ENCODE results near the gene PLEKHA1. TPM values are rescaled to one million over a fixed set of nuclear protein-coding genes. Genes with fewer than 3 reads are reported as not detected.

Gene PLEKHA1
- total RNA-seq (2014; rRNA removed; shearing (Covaris generic)) = 10.0 and 15.8 TPM in 2 replicates

DNA sequence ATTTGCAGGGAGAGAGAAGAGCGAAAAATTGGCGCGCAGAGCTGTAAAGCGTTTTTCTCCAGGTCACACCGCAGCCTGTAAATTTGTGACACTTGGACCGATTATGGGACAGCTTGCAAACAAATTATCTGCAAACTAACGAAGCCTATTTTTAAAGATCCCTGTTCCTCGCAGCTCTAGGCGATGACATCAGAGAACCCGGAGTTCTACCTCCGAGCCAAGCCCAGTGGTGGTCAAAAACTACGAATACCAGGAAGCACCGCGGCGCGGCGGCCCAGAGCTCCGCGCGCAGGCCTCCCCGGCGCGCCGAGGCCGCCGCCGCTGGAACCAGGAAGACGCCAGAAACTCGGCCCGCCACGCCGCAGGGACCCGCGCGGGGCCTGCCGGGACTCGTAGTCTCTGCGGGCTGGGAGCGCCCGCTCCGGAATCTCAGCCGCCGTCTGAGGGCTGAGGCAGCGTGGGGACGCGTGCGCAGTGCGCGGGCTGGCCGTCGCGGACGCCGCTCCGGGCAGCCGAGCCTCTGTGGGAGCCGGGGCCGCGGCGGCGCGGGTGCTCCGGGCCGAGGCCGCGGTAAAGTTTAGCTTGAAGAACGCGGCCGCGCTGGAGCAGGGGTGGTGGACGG, at the start of gene PLEKHA1:
Gene PLEKHA1, plus strand, starts transcription at position 472 of the 622 bp plus-strand sequence. CDS start 18,493 bp downstream, outside the sequence.
- peak; percentile 91 for DNase-seq (ENCODE audit: low read depth)

DNA sequence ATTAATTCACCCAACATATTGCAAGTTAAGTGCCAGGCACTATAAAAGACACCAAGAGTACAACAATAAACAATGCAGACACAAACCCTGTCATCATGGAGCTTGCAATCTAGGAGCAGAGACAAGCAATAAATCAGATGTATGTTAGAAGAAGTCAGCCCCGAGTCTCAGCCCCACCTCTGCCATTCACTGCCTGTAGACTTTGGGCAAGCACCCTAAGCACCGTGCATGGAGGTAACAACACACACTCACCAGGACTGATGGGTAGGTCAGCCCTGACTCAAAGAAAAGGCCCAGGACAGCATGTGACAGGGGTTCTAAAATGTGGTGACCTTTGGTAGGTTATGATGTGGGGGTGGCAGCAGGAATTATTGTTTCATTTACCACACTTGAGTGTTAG, 49.3 kb upstream of the PLEKHA1 start:
- no peak for DNase-seq (ENCODE audit: low read depth)

DNA sequence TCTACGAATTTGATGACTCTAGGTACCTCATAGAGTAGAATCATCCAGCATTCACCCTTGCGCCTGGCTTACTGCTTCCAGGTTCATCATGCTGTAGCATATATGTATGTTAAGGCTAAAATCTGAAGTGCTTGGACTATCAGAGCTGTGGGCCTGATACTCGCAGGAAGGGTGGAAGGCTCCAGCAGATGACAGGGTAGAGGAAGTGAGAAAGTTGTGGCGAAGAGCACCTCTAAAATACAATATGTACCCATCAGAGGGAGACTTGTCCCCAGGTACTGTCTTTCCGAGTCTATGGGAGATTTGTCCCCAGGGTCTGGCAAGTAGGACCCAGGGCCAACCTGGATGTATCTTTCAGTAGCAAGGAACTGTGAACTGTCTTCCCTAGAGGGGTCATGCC, 48.1 kb upstream of the PLEKHA1 start:
- no peak for DNase-seq (ENCODE audit: low read depth)

DNA sequence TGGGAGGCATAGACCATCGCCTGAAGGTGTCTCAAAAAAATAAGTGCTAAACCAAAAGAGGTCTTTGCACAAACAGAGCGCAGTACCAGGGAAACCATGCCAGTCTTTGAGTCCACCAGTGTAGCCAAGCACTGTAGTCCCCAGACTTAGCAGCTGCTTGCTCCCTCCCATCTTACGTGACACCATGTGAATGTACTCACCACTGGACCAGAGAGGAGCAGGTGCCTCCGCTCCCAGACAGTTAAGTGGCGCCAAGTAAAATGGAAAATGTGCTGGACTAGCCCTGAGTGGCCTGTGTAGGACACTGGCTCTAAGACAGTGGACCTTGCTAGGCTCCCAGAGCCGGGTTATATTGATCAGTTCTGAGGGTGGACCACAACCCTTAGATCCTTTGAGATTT, 47.7 kb upstream of the PLEKHA1 start:
- no peak for DNase-seq (ENCODE audit: low read depth)

DNA sequence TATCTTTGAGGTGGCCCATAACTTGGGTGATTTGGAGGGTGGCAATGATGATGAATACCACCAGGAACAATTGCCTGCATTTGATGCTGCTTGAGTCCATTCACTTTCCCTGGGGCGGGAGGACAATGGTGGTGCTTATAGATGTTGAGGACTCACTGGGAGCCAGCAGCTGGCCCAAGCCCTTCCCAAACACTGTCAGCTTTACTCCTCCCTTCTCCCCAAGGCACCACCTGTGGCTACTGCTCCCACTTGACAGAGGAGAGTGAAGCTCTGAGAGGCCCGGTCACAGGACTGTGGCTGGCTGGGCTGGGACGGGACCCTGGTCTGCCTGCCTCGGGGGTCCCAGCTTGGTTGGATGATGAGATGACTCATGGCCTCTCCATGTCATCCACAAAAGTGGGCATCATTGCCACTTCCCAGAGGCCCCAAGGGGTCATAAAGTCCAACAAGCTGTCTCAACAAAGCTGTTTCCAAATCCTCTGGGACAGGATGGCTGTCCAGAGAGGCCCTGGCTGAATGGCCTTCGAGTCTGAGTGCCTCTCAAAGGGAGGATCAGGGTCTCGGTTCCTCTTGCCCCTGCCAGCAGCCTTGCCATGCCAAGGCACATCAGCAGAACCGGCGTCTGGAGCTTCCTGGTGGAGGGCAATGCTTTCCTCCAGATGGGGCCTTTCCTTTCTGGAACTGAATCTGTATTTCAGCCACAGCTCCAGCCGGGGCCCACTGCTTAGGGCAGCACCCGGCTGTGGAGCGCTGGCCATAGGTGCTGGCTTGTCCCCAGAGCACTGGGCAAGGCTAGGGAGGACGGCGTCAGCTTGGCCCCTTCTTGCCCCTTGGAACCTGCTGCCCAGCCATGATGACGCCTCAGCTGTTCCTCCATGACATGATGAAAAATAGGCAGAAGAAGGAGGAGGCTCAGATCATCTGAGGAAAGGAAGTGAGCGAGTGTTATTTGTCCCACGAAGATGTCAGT, 47.0 kb upstream of the PLEKHA1 start:
- no peak for DNase-seq (ENCODE audit: low read depth)

DNA sequence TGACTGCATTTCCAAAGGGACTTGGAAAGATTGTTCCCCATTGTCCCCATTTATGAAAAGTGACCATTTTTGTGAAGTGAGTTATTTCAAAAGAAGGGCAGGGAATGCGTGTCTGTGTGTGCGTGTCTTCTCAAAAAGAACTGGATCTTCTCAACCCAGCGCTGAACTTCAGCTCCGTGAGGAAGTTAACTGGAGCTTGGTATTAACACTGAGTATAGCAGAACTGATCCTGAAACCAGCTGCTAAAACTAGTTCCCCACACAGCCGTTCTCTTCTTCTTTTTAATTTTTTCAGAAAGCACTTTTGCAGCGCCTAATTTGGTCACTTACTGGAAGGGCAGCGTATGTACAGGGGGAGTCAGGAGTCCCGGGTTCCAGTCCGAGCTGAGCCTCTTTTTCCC, 45.8 kb upstream of the PLEKHA1 start:
- no peak for DNase-seq (ENCODE audit: low read depth)

DNA sequence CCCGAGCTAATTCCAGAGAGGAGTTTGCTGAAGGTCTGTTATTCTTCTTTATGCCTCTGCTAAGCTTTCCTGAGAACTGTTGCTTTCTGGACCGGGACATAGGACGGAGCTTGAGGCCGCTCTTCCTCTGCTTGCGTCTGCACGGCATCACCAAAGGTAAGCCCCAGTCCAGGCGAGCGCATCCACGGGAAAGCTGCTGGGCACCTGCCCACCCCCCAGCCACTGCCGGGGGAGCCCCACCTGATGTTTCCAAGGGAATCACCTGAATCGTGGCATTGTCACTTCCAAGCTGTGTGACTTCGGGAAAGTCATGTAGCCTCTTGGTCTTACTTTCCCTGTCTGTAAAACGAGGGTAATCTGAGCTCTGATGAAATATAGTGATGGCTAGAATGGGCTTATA, 45.1 kb upstream of the PLEKHA1 start:
- no peak for DNase-seq (ENCODE audit: low read depth)

DNA sequence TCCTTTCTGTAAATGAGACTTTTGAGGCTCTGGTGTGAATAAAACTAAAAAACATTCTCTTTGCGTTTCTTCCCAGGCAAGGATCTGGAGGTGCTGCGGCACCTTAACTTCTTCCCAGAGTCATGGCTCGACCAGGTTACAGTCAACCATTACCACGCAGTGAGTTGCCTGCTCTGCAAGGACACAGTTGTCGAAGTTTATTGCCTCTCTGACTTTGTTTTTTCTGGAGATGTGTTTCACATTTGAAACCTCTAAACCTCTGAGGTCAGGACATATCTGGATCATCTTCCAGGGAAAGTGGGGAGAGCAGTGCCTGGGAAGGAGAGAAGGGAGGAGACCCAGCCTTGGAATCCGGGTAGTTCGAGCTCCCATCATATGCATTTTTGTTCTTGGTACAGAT, 43.4 kb upstream of the PLEKHA1 start:
- no peak for DNase-seq (ENCODE audit: low read depth)

DNA sequence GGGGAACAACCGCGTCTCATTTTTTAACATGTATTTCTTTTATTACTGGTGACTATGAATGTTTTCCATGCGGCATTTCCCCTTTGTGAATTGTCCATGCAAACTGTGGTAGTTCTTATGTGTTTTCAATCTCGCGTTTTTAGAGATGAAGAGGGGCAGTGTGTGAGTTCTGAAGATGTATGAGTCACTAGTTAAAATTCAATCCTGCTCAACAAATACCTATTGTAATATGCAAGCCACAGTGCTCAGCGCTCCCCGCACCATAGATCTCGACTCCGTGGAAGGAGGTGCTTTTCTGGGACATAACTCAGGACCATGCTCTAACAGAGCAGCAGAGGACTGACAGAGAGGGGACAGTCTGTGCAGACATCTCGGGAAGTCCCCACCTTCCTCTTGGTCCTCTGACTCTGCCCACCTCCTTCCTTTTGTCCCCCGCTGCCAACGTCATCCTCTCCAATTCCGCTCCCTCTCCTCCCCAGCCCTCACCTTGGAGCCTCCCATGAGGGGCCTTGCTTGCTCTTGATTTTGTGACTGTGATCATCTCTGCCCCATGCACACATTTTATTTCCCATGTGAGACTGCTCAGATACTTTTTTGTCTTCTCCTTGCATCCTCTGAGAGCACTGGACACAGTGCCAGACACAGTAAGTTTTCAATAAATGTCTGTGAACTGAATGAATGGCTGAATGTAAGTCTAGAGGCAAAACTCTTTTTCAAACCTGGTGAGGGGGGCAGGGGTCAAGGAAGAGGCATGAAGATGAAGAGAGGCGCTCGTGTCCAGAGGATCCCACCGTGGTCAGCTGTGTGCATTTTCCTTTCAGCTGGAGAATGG, 42.7 kb upstream of the PLEKHA1 start:
- DNase-seq (ENCODE audit: low read depth) = peak; percentile 61

DNA sequence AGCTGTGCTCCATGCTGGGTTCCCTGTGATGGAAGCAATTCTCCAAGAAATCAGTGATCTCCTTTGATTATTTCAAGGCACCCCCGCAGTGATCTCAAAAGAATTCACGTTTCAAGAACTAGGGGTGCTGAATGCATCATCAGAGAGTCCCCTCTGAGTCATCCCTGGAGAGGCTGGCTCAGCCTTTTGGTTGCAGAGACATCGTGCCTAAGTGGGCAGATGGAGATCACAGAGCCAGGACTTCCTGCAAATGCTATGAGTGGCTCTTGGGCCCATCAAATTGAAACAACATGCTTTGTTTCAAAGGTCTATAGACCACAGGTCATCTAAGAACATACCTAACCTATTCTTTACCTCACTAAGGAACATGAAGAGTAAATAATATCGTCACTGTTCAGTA, 41.5 kb upstream of the PLEKHA1 start:
- DNase-seq (ENCODE audit: low read depth) = peak; percentile 12

DNA sequence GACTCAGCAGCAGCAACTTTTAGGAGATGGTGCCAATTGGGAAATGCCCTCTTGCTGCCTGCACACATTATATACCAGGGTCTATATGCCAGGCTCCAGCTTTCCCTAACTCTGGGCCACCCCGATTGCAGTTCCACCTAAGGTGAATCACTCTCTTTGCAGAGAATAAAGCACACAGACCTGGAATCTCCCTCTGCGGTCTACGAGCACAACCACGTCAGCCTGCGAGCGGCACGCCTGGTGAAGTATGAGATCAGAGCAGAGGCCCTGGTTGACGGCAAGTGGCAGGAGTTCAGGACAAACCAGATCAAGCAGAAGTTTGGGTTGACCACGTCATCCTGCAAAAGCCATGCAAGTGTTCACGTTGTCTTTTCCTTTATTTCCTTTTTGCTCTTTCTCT, 38.2 kb upstream of the PLEKHA1 start:
- DNase-seq (ENCODE audit: low read depth) = no peak

DNA sequence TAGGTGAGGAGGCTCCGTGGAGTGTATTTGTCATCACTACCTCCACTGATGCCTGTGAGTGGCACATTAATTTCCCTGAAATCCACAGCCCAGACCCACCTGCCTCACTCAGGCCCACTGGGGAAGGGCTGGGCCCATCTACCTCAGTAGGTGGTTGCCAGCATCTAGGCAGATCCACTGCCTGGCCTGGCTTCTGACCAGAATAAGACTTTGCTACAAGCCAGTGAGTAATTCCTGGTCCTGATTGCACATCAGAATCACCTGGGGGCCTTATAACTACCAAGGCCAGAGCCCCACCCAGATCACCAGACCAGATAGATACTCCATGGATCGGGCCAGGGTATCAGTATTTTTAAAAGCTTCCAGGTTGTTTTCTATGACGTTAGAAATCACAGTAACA, 37.5 kb upstream of the PLEKHA1 start:
- DNase-seq (ENCODE audit: low read depth) = no peak

DNA sequence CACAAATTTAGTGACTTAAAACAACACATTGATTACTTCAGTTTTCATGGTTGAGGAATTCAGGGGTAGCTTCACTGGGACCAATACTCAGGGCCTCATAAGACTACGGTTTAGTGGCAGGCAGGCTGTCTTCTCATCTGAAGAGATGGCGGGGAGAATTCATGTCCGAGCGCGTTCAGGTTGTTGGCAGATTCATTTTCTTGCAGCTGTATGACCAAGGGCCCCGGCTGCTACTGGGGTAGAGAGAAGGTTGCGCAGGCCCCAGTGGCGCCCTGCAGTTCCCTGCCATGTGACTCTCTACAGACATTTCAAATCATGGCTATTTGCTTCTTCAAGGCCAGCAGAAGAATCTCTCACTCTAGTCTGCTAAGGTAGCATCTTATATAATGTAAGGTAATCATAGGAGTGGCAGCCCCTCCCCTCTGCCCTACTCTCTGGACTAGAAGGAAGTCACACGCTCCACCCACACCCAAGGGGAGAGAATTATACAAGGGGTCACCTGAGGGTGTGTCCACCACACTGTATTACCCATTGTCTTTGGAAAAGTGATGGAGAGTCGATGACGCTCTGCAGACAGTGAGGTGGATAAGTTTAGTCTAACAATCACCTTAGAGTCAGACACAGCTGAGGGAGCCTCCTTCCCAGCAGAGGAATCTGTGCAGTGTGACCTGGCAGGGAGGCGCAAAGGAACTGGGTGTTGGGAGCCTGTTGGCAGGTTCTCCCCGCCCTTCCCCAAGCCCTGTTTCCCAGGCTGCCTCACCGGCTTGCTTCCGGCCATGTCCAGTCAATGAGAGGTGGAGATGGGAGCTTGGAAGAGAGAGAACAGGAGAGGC, 35.7 kb upstream of the PLEKHA1 start:
- DNase-seq (ENCODE audit: low read depth) = no peak

DNA sequence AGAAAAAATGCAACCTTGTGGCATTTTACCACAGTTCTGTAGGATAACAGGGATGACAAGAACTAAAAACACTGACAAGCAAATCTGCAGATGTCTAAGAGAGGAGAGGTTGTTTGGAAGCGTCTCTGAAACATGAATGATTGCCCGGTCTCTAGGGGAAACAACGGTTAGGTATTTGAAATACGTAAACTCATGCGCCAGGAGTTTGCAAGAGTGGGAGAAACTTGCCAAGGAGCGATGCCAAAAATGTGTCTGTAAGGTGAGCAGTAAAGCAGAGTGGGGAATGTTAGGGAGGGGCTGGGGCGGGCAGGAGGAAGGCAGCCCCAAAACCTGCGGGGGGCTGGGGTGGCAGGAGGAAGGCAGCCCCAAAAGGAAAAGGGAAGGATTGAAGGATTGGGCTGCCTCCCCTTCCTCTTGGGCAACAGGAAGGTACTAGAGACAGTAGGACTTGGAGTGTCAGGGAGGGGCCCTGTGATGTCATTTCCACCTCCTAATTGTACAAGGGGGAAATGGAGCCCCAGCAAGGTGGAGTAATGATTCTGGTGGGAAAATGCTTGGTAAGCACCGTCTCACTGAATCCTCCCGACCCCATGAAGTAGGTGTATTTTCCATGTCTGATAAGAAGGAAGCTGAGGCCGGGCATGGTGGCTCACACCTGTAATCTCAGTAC, 33.2 kb upstream of the PLEKHA1 start:
- DNase-seq (ENCODE audit: low read depth) = no peak

DNA sequence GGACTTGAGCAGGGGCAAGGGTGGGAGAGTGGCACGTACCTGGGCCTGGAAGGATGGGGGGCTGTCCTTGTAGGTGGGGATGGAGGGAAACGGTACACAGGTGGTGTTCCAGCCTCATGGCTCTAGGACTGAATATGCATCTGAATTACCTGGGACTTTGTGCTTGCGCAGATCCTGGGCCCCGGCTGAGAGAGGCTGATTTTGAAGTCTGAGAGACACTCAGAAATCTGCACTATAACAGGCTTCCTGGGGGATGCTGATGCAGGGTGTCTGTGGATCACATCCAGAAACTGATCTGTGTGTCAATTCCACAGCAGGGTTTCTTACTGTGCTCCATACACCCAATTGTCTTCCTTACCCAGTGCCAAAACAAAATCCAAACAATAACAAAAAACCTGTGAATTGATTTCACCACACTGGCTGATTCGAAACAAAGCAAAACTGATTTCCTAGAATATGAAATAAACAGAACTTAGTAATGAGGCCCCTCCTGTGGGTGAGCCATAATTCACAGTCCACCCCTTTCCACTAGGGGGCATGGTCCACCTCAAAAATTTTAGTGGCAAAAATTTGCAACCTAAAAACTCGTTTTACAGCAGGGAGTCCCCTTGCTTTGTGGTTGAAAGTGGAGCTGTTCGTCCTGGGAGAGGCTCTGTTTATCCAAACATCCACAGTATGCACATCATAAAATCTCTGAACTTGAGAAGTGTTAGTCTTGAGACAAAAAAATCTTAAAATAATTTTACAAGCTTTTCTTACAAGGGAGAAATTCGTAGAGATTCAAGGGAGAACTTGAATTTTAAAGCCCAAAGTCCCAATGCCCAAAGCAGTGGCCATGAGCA, 32.0 kb upstream of the PLEKHA1 start:
- DNase-seq (ENCODE audit: low read depth) = peak; percentile 37

DNA sequence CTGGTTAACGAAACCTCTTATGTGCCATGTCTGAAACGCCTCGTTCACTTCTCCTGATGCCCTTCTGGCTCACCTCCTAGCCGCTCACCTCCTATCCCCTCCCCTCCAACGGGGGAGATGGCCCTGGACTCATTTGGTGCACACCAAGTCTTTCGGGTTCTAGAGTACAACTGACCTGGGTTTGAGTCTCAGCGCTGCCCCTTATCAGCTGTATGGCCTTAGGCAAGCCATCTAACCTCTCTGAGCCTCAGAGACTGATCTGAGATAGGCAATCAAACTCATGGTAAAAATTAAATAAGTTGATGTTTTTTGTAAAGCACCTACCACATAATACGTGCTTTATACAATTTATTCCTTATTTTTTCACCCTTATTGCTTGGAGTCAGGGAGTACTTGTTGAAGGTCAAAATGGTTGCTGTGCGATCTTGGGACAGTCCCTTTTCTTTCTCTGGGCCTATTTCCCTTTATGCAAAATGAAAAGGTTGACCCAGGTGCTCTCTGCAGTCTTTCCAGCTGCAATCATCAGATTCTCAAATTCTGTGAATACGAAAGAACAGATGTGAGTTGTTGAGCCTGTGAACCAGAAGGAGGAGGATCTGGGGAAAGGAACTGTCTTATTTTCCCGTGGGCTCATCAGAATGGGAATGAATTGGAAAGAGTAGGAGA, 31.2 kb upstream of the PLEKHA1 start:
- no peak for DNase-seq (ENCODE audit: low read depth)

DNA sequence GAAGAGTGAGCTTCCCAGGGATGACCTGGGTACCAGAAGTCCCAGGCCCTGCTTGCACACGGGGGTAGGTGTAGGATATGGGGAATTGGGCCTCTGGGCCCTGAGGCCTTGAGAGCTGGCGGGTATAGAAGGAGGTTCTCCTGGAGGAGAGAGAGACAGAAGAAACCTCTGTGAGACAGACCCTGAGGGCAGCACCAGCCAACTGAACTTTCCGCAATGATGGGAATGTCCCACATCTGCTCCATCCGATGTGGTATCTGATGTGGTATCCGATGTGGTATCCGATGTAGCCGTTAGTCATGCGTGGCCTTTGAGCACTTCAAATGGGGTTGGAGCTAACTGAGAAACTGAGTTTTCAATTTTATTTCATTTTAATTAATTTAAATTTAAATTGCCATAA, 30.6 kb upstream of the PLEKHA1 start:
- peak; percentile 35 for DNase-seq (ENCODE audit: low read depth)

DNA sequence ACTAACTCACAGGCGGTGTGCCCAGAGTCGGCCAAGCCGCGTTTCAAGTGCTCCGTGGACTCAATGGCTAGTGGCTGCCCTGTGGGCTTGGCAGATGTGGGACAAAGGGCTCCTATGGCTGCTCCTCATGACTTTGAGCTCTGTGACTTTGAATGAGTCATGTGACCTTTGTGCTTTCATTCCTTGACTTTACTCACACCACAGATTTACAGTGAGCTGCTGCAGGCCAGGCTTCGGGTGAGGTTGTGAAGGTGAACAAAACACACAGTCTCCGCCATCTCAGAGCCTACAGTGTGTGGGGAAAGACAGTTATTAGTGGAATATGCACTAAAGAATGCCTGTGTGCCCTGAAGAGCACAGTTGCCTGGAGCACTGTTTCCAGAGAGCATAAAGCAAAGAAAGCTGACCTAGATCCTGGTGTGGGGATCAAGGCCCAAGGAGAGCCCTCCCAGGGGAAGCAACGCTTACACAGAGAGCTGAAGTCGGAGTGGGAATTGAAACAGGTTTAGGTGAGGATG, 29.7 kb upstream of the PLEKHA1 start:
- peak; percentile 86 for DNase-seq (ENCODE audit: low read depth)

Data from RPMI7951 (cell line).